ENCODE results near the gene RUFY3.

The RUFY3 gene

DNA sequence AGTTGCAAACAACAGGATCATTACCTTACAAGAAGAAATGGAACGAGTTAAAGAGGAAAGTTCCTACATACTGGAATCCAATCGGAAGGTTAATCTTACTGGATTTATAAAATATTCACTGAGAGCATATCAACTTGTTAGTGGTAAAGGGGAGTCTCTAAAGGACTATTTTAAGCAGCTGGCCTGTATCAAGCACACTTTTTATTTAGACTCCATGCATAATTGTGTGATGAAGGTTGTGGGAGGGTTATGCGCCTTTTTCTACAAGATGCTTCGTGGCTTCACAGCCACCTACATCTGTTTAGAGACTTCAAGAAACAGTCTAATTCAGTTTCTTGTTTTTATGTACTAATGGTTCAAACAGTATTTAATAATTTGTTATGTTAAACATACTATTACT lies 61.3 kb downstream of the RUFY3 start:
- TF ChIP-seq, protein P1, sequence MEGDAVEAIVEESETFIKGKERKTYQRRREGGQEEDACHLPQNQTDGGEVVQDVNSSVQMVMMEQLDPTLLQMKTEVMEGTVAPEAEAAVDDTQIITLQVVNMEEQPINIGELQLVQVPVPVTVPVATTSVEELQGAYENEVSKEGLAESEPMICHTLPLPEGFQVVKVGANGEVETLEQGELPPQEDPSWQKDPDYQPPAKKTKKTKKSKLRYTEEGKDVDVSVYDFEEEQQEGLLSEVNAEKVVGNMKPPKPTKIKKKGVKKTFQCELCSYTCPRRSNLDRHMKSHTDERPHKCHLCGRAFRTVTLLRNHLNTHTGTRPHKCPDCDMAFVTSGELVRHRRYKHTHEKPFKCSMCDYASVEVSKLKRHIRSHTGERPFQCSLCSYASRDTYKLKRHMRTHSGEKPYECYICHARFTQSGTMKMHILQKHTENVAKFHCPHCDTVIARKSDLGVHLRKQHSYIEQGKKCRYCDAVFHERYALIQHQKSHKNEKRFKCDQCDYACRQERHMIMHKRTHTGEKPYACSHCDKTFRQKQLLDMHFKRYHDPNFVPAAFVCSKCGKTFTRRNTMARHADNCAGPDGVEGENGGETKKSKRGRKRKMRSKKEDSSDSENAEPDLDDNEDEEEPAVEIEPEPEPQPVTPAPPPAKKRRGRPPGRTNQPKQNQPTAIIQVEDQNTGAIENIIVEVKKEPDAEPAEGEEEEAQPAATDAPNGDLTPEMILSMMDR (conservative IDR thresholded peaks at IDR 0.05; ENCODE audit: low read depth, low read length), result no peak
- no peak overlapping the region for H3K4me3 ChIP-seq (ENCODE audit: low read length)
- DNase-seq (ENCODE audit: low read depth), result no peak

DNA sequence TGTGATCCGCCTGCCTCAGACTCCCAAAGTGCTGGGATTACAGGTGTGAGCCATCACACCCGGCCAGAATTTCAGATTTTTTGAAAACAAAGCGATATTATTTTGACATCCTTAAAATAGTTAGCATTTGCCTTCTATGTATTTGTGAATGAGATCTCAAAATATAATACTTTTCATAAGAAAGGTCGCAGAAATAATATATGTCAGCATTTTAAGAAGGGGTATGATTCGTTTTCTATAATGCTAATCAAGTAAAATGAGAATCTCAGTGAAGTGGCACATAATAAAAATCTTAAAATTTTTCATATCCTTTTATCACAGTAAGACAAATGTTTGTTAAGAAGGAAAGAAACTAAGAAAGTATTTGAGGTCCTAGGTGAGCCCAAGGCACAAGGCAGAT lies 65.7 kb downstream of the RUFY3 start:
- H3K4me3 ChIP-seq (ENCODE audit: low read length), result no peak overlapping the region
- DNase-seq (ENCODE audit: low read depth), result no peak
- TF ChIP-seq, protein P1 (conservative IDR thresholded peaks at IDR 0.05; ENCODE audit: low read depth, low read length), result no peak

DNA sequence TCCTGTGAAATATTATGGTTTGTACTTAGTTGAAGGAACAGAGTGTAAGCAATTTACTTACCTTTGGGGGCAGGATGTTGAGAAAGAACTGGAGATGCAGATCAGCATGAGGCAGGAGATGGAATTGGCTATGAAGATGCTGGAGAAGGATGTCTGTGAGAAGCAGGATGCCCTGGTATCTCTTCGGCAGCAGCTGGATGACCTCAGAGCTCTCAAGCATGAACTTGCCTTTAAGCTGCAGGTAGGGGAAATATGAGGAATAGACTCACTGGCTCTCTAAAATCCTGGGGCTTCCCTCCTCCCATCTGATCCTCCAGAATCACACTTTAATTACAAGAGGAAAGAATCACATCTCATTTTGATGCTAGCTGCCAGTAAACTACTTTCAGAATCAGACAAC lies 67.0 kb downstream of the RUFY3 start:
- TF ChIP-seq, protein P1 (conservative IDR thresholded peaks at IDR 0.05; ENCODE audit: low read depth, low read length), result no peak
- no peak for DNase-seq (ENCODE audit: low read depth)
- no peak overlapping the region for H3K4me3 ChIP-seq (ENCODE audit: low read length)

DNA sequence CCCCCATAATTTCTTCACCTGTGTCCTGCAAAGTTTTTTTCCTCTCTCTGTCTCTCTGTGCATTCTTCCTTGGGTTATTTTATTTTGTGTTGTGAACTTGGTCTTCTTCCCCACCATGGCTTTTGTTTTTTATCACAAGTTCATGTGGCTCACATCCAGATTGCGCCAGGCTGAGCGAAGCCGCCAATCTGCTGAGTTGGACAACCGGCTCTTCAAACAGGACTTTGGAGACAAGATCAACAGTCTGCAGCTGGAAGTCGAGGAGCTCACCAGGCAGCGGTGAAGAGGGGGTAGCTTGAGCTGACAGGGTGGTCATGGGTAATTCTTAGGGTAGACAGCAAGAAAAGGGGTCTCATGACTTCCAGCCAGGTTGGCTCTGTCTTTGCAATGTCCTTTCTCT lies 71.9 kb downstream of the RUFY3 start:
- DNase-seq (ENCODE audit: low read depth), result no peak
- H3K4me3 ChIP-seq (ENCODE audit: low read length), result no peak overlapping the region
- TF ChIP-seq, protein P1 (conservative IDR thresholded peaks at IDR 0.05; ENCODE audit: low read depth, low read length), result no peak

DNA sequence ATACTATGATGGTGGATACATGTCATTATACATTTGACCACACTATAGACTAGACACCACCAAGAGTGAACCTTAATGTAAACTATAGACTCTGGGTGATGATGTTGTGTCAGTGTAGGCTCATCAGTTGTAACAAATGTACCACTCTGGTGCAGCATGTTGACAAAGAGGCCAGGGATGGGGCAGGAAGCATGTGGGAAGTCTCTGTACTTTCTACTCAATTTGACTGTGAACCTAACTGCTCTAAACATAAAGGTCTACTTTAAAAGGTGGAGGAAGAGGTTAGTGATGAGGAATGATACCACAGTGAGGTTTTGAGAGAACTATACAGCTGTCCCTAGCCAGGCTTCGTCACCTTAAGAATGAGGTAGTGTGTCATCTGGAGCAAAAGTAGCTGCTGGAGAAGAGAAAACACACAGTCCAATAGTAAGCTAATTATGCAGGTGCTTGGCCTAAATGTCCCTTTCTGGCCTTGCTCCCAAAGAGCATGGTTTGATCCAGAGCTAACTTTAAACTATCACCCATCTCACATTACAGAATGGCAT lies 79.6 kb downstream of the RUFY3 start:
- H3K4me3 ChIP-seq (ENCODE audit: low read length), result no peak overlapping the region
- TF ChIP-seq, protein P1 (conservative IDR thresholded peaks at IDR 0.05; ENCODE audit: low read depth, low read length), result no peak
- DNase-seq (ENCODE audit: low read depth), result no peak

DNA sequence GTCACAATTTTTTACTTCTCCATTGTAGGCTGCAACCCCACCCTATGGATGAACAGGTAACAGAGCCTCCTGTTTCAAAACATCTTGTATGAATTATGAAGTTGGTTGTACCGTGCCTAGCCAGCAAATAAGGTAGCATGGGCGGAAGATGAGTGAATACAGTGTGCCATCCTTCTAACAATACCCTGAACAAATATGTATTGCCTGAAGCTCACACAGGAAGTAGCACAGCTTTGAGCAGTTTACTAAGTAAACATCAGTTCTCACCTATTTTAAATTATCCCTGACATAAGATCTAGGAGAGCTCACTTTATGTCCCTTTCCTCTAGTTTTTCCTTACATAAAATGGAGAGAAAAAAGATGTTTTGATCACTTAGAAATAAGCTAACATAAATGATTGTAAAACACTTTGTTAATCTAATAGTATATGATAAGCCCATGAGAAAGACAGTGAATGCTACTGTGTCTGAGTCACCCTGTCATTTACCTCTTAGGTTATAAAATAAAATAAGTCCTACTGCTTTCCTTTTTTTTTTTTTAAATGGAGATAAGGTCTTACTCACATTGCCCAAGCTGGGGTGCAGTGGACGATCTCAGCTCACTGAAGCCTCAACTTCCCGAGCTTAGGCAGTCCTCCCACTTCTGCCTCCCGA lies 81.3 kb downstream of the RUFY3 start:
- no peak for DNase-seq (ENCODE audit: low read depth)
- TF ChIP-seq, protein P1 (conservative IDR thresholded peaks at IDR 0.05; ENCODE audit: low read depth, low read length), result no peak
- no peak overlapping the region for H3K4me3 ChIP-seq (ENCODE audit: low read length)

DNA sequence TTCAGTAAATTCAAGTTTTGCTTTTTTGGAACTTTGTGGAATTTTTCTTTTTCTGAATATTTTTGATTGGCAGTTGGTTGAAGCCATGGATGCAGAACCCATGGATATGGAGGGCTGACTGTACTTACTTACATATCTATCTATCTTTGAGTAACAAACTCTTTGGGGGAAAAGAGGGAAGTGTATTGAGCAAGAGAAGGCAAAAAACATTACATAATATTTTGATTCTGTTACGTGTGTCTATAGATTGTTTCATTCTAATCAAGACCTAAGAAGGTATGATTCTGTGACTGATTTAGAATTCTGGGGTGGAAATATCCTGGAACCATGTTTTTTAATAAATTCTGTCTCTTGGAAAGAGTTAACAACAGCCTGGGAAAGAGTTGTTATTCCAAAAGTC lies 86.4 kb downstream of the RUFY3 start:
- TF ChIP-seq, protein P1 (conservative IDR thresholded peaks at IDR 0.05; ENCODE audit: low read depth, low read length), result no peak
- H3K4me3 ChIP-seq (ENCODE audit: low read length), result no peak overlapping the region
- DNase-seq (ENCODE audit: low read depth), result no peak
